ENCODE data around the gene LUZP1. TPM values are rescaled to one million over a fixed set of nuclear protein-coding genes. Genes with fewer than 3 reads are reported as not detected.

Gene LUZP1
- total RNA-seq, 2 experiments from 2014 or later = 20.1 to 23.7 TPM

GRCh38 chr1:23111600-23112535 lies 56.8 kb downstream of the LUZP1 start:
- Histone ChIP-seq H3K27me3 (ENCODE audit: control insufficient read depth in 1 of 2, insufficient read depth in 2 of 2, low read length in 2 of 2) (no peaks in the 10 kb centered on the region), H3K9me3 (ENCODE audit: control insufficient read depth in 1 of 2, insufficient read depth in 1 of 2, low read length in 2 of 2) (no peaks in the 10 kb centered on the region), H3K4me1 (ENCODE audit: insufficient read depth, low read length) (peaks cover 39% of the 10 kb centered on the region), H3K36me3 (ENCODE audit: insufficient read depth, low read length) (peaks cover 5% of the 10 kb centered on the region), H3K4me3 (ENCODE audit: low read length) (no peak overlapping the region), H3K27ac (ENCODE audit: low read depth in 1 of 2, low read length in 2 of 2) (no peak overlapping the region)
- ChIA-PET POLR2A (interaction anchor here (1.4 to 2.9 kb wide), 3 partner anchors 9 to 73 kb away, joined by 3 to 12 read pairs (median 5); partner anchors contain the start of gene LUZP1), CTCF (interaction anchor here (0.9 to 3.7 kb wide), 6 partner anchors 7 to 72 kb away, joined by 3 to 16 read pairs (median 8); no protein-coding TSS in a partner anchor)
- TF ChIP-seq CTCF (IDR thresholded peaks at IDR 0.05) = no peak
- DNase-seq (no peak), ATAC-seq (ENCODE audit: poor library complexity) (no peak)
- Mint-ChIP-seq H3K27ac (peak overlapping the region; percentile 32), H3K27me3 (no peaks in the 10 kb centered on the region), H3K36me3 (ENCODE audit: low read depth) (peaks cover 16% of the 10 kb centered on the region), H3K9me3 (no peaks in the 10 kb centered on the region), H3K4me3 (no peak overlapping the region), H3K4me1 (ENCODE audit: low read depth) (peaks cover 58% of the 10 kb centered on the region)
- intact Hi-C loops (cut with DNase I, micrococcal nuclease) = no loop called here

- Mint-ChIP-seq H3K36me3 (ENCODE audit: low read depth) (peaks cover 21% of the 10 kb centered on the region), H3K9me3 (no peaks in the 10 kb centered on the region), H3K4me1 (ENCODE audit: low read depth) (peaks cover 50% of the 10 kb centered on the region), H3K4me3 (peak overlapping the region; percentile 28), H3K27ac (peak overlapping the region; percentile 32), H3K27me3 (no peaks in the 10 kb centered on the region)
- Histone ChIP-seq H3K36me3 (ENCODE audit: insufficient read depth, low read length) (peaks cover 5% of the 10 kb centered on the region), H3K9me3 (ENCODE audit: control insufficient read depth in 1 of 2, insufficient read depth in 1 of 2, low read length in 2 of 2) (no peaks in the 10 kb centered on the region), H3K27ac (ENCODE audit: low read depth in 1 of 2, low read length in 2 of 2) (peak overlapping the region in 1 of 2 donors; percentile 49), H3K27me3 (ENCODE audit: control insufficient read depth in 1 of 2, insufficient read depth in 2 of 2, low read length in 2 of 2) (no peaks in the 10 kb centered on the region), H3K4me1 (ENCODE audit: insufficient read depth, low read length) (peaks cover 32% of the 10 kb centered on the region), H3K4me3 (ENCODE audit: low read length) (no peak overlapping the region)
- no peak for DNase-seq
- CTCF ChIA-PET = interaction anchor here (0.7 to 3.7 kb wide), 4 partner anchors 9 to 74 kb away, joined by 3 to 16 read pairs (median 12); no protein-coding TSS in a partner anchor
- no peak for TF ChIP-seq CTCF (IDR thresholded peaks at IDR 0.05)
- intact Hi-C loops (cut with DNase I, micrococcal nuclease) = no loop called here
- POLR2A ChIA-PET = interaction anchor here (0.8 to 2.9 kb wide), 4 partner anchors 9 to 74 kb away, joined by 3 to 12 read pairs (median 4); partner anchors contain the start of gene LUZP1
- no peak for ATAC-seq (ENCODE audit: poor library complexity)
Observed at GRCh38 chr1:23110391-23110790, 58.3 kb downstream of the LUZP1 start.

GRCh38 chr1:23108918-23109533 lies 59.6 kb downstream of the LUZP1 start:
- CTCF ChIA-PET = interaction anchor here (1.4 to 2.4 kb wide), 3 partner anchors 9 to 10 kb away, joined by 3 to 9 read pairs (median 6); no protein-coding TSS in a partner anchor

More at GRCh38 chr1:23108918-23109533, 59.6 kb downstream of the LUZP1 start:
- no peaks in the 10 kb centered on the region for H3K27me3 ChIP-seq (ENCODE audit: control insufficient read depth in 1 of 2, insufficient read depth in 2 of 2, low read length in 2 of 2)
- H3K36me3 ChIP-seq (ENCODE audit: insufficient read depth, low read length) = peaks cover 5% of the 10 kb centered on the region
- H3K4me1 Mint-ChIP-seq (ENCODE audit: low read depth) = peaks cover 37% of the 10 kb centered on the region
- no peak for ATAC-seq (ENCODE audit: poor library complexity)
- no peaks in the 10 kb centered on the region for H3K9me3 ChIP-seq (ENCODE audit: control insufficient read depth in 1 of 2, insufficient read depth in 1 of 2, low read length in 2 of 2)
- H3K27ac Mint-ChIP-seq = peak overlapping the region; percentile 32
- H3K4me3 Mint-ChIP-seq = no peak overlapping the region
- H3K4me3 ChIP-seq (ENCODE audit: low read length) = no peak overlapping the region
- H3K27me3 Mint-ChIP-seq = no peaks in the 10 kb centered on the region
- intact Hi-C loops (cut with DNase I, micrococcal nuclease) = no loop called here
- no peaks in the 10 kb centered on the region for H3K9me3 Mint-ChIP-seq
- no peak for TF ChIP-seq CTCF (IDR thresholded peaks at IDR 0.05)
- POLR2A ChIA-PET = interaction anchor here (1.6 to 2.9 kb wide), 2 partner anchors 10 to 59 kb away, joined by 4 to 12 read pairs; partner anchors contain the start of gene LUZP1
- peaks cover 21% of the 10 kb centered on the region for H3K36me3 Mint-ChIP-seq (ENCODE audit: low read depth)
- H3K27ac ChIP-seq (ENCODE audit: low read depth in 1 of 2, low read length in 2 of 2) = peak overlapping the region in 1 of 2 donors; percentile 8
- DNase-seq = peak in 2 of 14 experiments; percentile 19 to 37
- H3K4me1 ChIP-seq (ENCODE audit: insufficient read depth, low read length) = peaks cover 31% of the 10 kb centered on the region
